Suprapubic skin (tissue), 4 donors: ENCODE measurements around the gene OR51V1. TPM values are rescaled to one million over a fixed set of nuclear protein-coding genes. Genes with fewer than 3 reads are reported as not detected.

Experiments used
- DNase-seq, 2 donors: peaks; one replicate each; pipeline ENCODE4 v3.0.0-alpha.2; 2019; ENCODE audit warnings: low spot score in 2 of 2
- H3K27ac ChIP-seq: fragments of 200-600 bp; sonication (generic); one replicate; pipeline ENCODE4 v1.5.1; 2019
- H3K27me3 ChIP-seq: fragments of 200-600 bp; sonication (generic); one replicate; pipeline ENCODE4 v1.5.1; 2019
- H3K36me3 ChIP-seq: fragments of 200-600 bp; sonication (generic); one replicate; pipeline ENCODE4 v1.5.1; 2019
- H3K4me1 ChIP-seq: fragments of 200-600 bp; sonication (generic); one replicate; pipeline ENCODE4 v1.5.1; 2019
- H3K4me3 ChIP-seq: fragments of 200-600 bp; sonication (generic); one replicate; pipeline ENCODE4 v1.5.1; 2019; ENCODE audit warnings: mild to moderate bottlenecking
- H3K9me3 ChIP-seq: fragments of 200-600 bp; sonication (generic); one replicate; pipeline ENCODE4 v1.5.1; 2019
- CTCF ChIP-seq, 2 donors: fragments of 200-600 bp in 1 of 2; fragments of 450-650 bp in 1 of 2; sonication (generic) in 1 of 2; IDR thresholded peaks; one replicate each; pipeline ENCODE4 v1.5.1; 2016 to 2019; ENCODE audit warnings: antibody characterized with exemption in 2 of 2, mild to moderate bottlenecking in 1 of 2, moderate library complexity in 1 of 2
- EP300 ChIP-seq: sonication (generic); formaldehyde crosslinking; IDR thresholded peaks from one replicate; pipeline ENCODE4 v1.6.1; 2017; ENCODE audit warnings: antibody characterized with exemption
- POLR2A ChIP-seq, 2 donors: fragments of 450-650 bp; IDR thresholded peaks; one replicate each; pipeline ENCODE4 v1.6.1; 2017; ENCODE audit warnings: antibody characterized with exemption in 2 of 2, mild to moderate bottlenecking in 2 of 2, moderate library complexity in 2 of 2
- POLR2AphosphoS5 ChIP-seq, 3 donors: sonication (generic); formaldehyde crosslinking; IDR thresholded peaks; one replicate each; pipeline ENCODE4 v1.6.1; 2017; ENCODE audit warnings: antibody characterized with exemption in 3 of 3
- WGBS: methylation state at CpG from one replicate; pipeline ENCODE4 v1.1.5; 2018; 5-methylcytosine and 5-hydroxymethylcytosine counted together
- total RNA-seq, 4 donors: library from RNA; depleted of rRNA; stranded (reverse); fragments of >200 nt; gene quantifications; one replicate each; pipeline ENCODE4 v1.1.0, GENCODE V29; 2016

OR51V1 gene
- total RNA-seq, 4 donors from 2014 or later, result not detected

DNA sequence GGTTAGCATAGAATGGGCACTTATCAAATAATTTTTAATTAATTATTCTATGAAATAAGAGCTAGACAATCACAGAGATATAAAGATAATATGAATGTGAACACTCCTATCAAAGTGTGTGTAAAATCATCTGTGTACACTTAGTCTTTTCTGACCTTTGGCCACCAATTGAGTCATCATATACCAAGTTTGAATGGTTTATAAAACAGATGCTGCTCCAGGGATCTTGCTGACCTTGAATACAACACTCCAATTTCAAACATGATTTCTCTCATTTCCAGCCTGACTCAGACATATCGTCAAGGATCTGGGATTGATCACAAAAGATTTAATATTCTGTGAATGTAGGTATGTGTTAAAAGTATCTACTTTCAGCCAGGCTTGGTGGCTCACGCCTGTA is 2.9 kb upstream of the OR51V1 start:
- H3K4me1 ChIP-seq, result no peaks in the 10 kb centered on the region
- H3K9me3 ChIP-seq, result no peaks in the 10 kb centered on the region
- DNase-seq, result no peak
- no peaks in the 10 kb centered on the region for H3K27me3 ChIP-seq
- TF ChIP-seq POLR2A (IDR thresholded peaks at IDR 0.05) (no peak), CTCF (IDR thresholded peaks at IDR 0.05) (no peak), POLR2AphosphoS5 (IDR thresholded peaks at IDR 0.05) (no peak), EP300 (no peak)
- no peak overlapping the region for H3K4me3 ChIP-seq
- H3K36me3 ChIP-seq, result no peaks in the 10 kb centered on the region
- H3K27ac ChIP-seq, result no peak overlapping the region
- WGBS, result 80% methylated on average over 2 of the region's 2 CpGs

- no peaks in the 10 kb centered on the region for H3K4me1 ChIP-seq
- DNase-seq, result no peak
- no peaks in the 10 kb centered on the region for H3K9me3 ChIP-seq
- no peak overlapping the region for H3K27ac ChIP-seq
- H3K27me3 ChIP-seq, result no peaks in the 10 kb centered on the region
- H3K4me3 ChIP-seq, result no peak overlapping the region
- no peaks in the 10 kb centered on the region for H3K36me3 ChIP-seq
- TF ChIP-seq EP300 (no peak), CTCF (IDR thresholded peaks at IDR 0.05) (no peak), POLR2A (IDR thresholded peaks at IDR 0.05) (no peak), POLR2AphosphoS5 (IDR thresholded peaks at IDR 0.05) (no peak)
These were observed 2.2 kb downstream of the OR51V1 start for GRCh38 chr11:5198285-5198684.

GRCh38 chr11:5197536-5197935 is 2.9 kb downstream of the OR51V1 start:
- Histone ChIP-seq H3K36me3 (no peaks in the 10 kb centered on the region), H3K9me3 (no peaks in the 10 kb centered on the region), H3K27ac (no peak overlapping the region), H3K4me1 (no peaks in the 10 kb centered on the region), H3K27me3 (no peaks in the 10 kb centered on the region), H3K4me3 (no peak overlapping the region)
- TF ChIP-seq POLR2AphosphoS5 (IDR thresholded peaks at IDR 0.05), result no peak
- no peak for TF ChIP-seq POLR2A (IDR thresholded peaks at IDR 0.05)
- no peak for TF ChIP-seq EP300
- no peak for TF ChIP-seq CTCF (IDR thresholded peaks at IDR 0.05)
- 70% methylated on average over 3 of the region's 3 CpGs for WGBS
- DNase-seq, result no peak

DNA sequence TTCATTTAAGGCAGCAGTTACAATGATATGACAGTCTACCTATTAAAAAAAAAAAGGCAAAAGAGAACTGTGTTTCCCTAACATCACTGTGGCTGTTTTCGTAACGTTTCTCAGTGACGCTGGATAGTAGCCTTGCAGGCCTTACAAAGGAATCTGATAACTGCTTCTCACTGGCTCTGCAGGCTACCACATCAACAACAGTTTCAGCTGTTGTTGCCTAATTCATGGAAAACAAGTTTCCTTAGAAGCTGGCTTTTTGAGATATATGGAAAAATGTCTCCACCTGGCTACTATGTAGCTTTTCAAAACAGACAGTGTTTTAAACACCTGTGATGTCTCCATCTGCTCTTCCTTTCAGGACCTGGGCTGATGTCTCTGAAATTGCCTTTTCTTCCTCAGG is 3.8 kb downstream of the OR51V1 start:
- H3K4me1 ChIP-seq, result no peaks in the 10 kb centered on the region
- H3K27ac ChIP-seq, result no peak overlapping the region
- DNase-seq, result no peak
- no peaks in the 10 kb centered on the region for H3K9me3 ChIP-seq
- no peak overlapping the region for H3K4me3 ChIP-seq
- WGBS, result 62% methylated on average over 3 of the region's 3 CpGs
- H3K36me3 ChIP-seq, result no peaks in the 10 kb centered on the region
- TF ChIP-seq POLR2A (IDR thresholded peaks at IDR 0.05) (no peak), POLR2AphosphoS5 (IDR thresholded peaks at IDR 0.05) (no peak), CTCF (IDR thresholded peaks at IDR 0.05) (no peak), EP300 (no peak)
- H3K27me3 ChIP-seq, result no peaks in the 10 kb centered on the region

DNA sequence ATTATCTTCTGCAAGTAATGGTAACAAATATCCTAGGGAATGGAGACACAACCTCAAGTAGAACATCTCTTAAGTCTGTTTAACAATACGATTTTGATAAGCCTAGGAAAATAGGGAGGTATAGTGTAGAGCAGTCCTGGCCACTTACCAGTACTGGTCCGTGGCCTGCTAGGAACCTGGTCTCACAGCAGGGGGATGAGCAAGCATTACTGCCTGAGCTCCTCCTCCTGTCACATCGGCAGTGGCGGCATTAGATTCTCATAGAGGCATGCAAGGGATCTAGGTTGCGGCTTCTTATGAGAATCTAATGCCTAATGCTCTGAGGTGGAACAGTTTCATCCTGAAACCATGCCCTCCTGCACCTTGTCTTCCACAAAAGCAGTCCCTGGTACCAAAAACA is 4.4 kb downstream of the OR51V1 start:
- 77% methylated on average over 5 of the region's 5 CpGs for WGBS
- H3K4me1 ChIP-seq, result no peaks in the 10 kb centered on the region
- no peak for TF ChIP-seq POLR2A (IDR thresholded peaks at IDR 0.05)
- no peak for TF ChIP-seq POLR2AphosphoS5 (IDR thresholded peaks at IDR 0.05)
- TF ChIP-seq CTCF (IDR thresholded peaks at IDR 0.05), result no peak
- H3K36me3 ChIP-seq, result no peaks in the 10 kb centered on the region
- H3K27me3 ChIP-seq, result no peaks in the 10 kb centered on the region
- H3K27ac ChIP-seq, result no peak overlapping the region
- H3K4me3 ChIP-seq, result no peak overlapping the region
- H3K9me3 ChIP-seq, result no peaks in the 10 kb centered on the region
- DNase-seq, result peak in 1 of 2 donors; percentile 76
